OCI-LY3 (cell line): ENCODE measurements around the gene MACROD2.

Experiments
- EZH2phosphoT487 ChIP-seq: fragments of 200-600 bp; shearing (Covaris generic); IDR thresholded peaks from 2 replicates; pipeline ENCODE4 v1.6.1; 2018; ENCODE audit warnings: antibody characterized with exemption, mixed run types, low read depth
- TF ChIP-seq, protein P1 (sequence below): fragments of 200-600, 300-600 bp; sonication (generic); IDR thresholded peaks from 2 replicates; pipeline ENCODE4 v1.5.1; 2014; ENCODE audit warnings: antibody characterized with exemption, low read length, low read depth

DNA sequence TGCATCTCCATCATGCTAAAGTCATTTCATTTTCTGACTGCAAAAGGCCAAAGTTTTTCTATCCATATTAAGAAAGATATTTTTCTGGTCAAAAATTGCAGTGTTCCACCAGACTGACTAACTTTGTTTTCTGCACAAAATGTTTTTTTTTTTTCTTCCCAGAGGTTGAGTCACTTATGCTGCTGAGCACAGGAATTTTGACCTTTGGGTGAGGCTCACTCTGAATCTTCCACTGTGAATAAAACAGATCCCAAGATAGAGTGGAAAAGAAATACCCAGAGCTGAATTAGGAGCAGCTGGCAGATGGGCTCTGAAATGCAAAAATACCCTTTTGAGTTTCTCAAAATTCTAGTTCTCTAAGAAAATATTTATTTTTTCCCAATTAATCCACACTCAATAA lies 1581.1 kb downstream of the MACROD2 start:
- TF ChIP-seq, protein P1, sequence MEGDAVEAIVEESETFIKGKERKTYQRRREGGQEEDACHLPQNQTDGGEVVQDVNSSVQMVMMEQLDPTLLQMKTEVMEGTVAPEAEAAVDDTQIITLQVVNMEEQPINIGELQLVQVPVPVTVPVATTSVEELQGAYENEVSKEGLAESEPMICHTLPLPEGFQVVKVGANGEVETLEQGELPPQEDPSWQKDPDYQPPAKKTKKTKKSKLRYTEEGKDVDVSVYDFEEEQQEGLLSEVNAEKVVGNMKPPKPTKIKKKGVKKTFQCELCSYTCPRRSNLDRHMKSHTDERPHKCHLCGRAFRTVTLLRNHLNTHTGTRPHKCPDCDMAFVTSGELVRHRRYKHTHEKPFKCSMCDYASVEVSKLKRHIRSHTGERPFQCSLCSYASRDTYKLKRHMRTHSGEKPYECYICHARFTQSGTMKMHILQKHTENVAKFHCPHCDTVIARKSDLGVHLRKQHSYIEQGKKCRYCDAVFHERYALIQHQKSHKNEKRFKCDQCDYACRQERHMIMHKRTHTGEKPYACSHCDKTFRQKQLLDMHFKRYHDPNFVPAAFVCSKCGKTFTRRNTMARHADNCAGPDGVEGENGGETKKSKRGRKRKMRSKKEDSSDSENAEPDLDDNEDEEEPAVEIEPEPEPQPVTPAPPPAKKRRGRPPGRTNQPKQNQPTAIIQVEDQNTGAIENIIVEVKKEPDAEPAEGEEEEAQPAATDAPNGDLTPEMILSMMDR: no peak
- no peak for TF ChIP-seq EZH2phosphoT487
